Femur (tissue), 1 donor: Measurements from ENCODE around the gene SAA4.

ENCODE experiments used
- DNase-seq: peaks from one replicate; pipeline ENCODE4 v3.0.0-alpha.2; 2017

SAA4 gene

DNA sequence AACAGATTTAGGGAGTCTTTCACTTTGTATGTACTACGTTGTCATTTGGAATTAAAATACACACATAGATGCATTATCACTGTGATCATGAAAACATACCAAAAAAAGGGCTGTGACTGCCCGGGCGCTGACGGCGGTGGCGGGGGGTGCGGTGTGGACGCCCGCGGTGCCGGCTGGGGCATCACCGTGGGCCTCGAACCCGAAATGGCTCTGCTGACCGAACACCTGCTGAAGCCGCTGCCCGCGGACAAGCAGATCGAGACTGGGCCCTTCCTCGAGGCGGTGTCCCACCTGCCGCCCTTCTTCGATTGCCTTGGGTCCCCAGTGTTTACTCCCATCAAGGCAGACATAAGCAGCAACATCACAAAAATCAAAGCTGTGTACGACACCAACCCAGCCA, 47.8 kb downstream of the SAA4 start:
- no peak for DNase-seq
